Jurkat, Clone E6-1 (cell line): Measurements from ENCODE around the gene MAMDC4.
"Not testable (repeated sequence)": the region's sequence is repeated elsewhere in the genome, so short reads cannot be mapped to it uniquely, and the experiment has no call there.

Experiments used
- DNase-seq: peaks from one replicate; pipeline ENCODE4 v3.0.0-alpha.2; 2011; ENCODE audit warnings: low read depth, low spot score
- H3K4me3 ChIP-seq: 2 replicates; pipeline ENCODE4 v1.5.1; 2011; ENCODE audit warnings: mild to moderate bottlenecking, low read length, control low read depth, moderate library complexity

Gene MAMDC4

GRCh38 chr9:136823136-136824046 lies 28.8 kb upstream of the MAMDC4 start:
- no peak for DNase-seq
- H3K4me3 ChIP-seq: no peak overlapping the region

- no peak for DNase-seq
- H3K4me3 ChIP-seq: no peak overlapping the region
Observed at GRCh38 chr9:136824496-136825225, 27.5 kb upstream of the MAMDC4 start.

GRCh38 chr9:136825295-136826187 lies 26.6 kb upstream of the MAMDC4 start:
- no peak overlapping the region for H3K4me3 ChIP-seq
- DNase-seq: no peak

GRCh38 chr9:136826188-136826541 lies 26.0 kb upstream of the MAMDC4 start:
- DNase-seq: no peak
- no peak overlapping the region for H3K4me3 ChIP-seq

- no peak overlapping the region for H3K4me3 ChIP-seq
- DNase-seq: no peak
Observed at GRCh38 chr9:136826703-136827582, 25.2 kb upstream of the MAMDC4 start.

GRCh38 chr9:136827794-136828473 lies 24.2 kb upstream of the MAMDC4 start:
- no peak for DNase-seq
- H3K4me3 ChIP-seq: no peak overlapping the region

- no peak for DNase-seq
Observed at GRCh38 chr9:136828474-136829140, 23.5 kb upstream of the MAMDC4 start.

GRCh38 chr9:136829412-136829811 lies 22.7 kb upstream of the MAMDC4 start:
- H3K4me3 ChIP-seq: no peak overlapping the region
- DNase-seq: no peak

More at GRCh38 chr9:136828474-136829140, 23.5 kb upstream of the MAMDC4 start:
- no peak overlapping the region for H3K4me3 ChIP-seq

GRCh38 chr9:136829981-136830885 lies 21.9 kb upstream of the MAMDC4 start:
- no peak overlapping the region for H3K4me3 ChIP-seq
- no peak for DNase-seq

GRCh38 chr9:136831002-136831719 lies 21.0 kb upstream of the MAMDC4 start:
- DNase-seq: no peak
- H3K4me3 ChIP-seq: no peak overlapping the region

GRCh38 chr9:136831720-136832104 lies 20.4 kb upstream of the MAMDC4 start:
- no peak overlapping the region for H3K4me3 ChIP-seq
- no peak for DNase-seq

- no peak for DNase-seq
- no peak overlapping the region for H3K4me3 ChIP-seq
Observed at GRCh38 chr9:136832581-136832980, 19.6 kb upstream of the MAMDC4 start.

- H3K4me3 ChIP-seq, DNase-seq: not testable (repeated sequence)
Observed at GRCh38 chr9:136833381-136834048, 18.6 kb upstream of the MAMDC4 start.

- no peak for DNase-seq
- no peak overlapping the region for H3K4me3 ChIP-seq
Observed at GRCh38 chr9:136835162-136835931, 16.8 kb upstream of the MAMDC4 start.
